HG03342 (cell line): Measurements from ENCODE around the gene PCDH9.

Source experiments
- ATAC-seq: cut with Tn5 transposase; IDR thresholded peaks from one replicate; pipeline ENCODE4 v1.9.1; 2021; ENCODE audit warnings: mild to moderate bottlenecking, moderate library complexity; ENCODE audit not compliant: unreplicated experiment

Gene PCDH9

DNA sequence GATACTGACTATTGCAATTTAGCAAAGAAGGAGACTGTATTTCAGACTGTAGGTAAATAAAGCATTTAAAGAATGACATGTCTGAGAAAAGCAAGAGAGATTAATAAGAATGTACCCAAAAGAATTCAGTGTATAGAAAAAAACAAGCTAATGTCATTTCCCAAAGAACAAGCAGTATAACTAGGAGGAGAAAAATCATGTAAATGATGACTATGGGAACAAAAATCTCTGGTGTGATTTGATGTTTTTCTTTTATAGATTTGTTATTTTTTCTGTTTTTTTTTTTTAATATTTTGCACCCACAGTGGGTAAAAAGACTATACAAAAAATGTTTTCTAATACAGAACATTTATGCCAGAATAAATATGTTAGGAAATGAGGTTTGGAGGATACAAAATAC is 801.0 kb downstream of the PCDH9 start:
- no peak for ATAC-seq

DNA sequence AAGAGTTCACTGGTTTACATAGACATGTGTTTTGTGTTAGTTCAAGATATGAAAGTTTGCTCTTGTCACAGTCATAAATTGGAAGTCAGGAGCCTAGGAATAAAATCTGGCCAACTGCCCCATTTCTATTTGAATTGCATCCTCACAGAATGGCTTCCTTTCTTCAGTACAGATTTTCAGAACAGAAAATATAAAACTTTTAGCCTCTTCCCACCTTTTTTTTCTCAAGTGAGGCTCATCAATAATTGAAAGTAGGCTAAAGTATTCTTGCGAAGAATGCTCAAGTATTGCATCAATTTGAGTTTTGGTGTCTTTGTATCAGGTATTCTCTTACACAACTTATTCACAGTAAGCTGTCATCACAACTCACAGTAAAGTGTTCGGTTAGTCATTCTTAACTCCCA is 802.7 kb downstream of the PCDH9 start:
- no peak for ATAC-seq

DNA sequence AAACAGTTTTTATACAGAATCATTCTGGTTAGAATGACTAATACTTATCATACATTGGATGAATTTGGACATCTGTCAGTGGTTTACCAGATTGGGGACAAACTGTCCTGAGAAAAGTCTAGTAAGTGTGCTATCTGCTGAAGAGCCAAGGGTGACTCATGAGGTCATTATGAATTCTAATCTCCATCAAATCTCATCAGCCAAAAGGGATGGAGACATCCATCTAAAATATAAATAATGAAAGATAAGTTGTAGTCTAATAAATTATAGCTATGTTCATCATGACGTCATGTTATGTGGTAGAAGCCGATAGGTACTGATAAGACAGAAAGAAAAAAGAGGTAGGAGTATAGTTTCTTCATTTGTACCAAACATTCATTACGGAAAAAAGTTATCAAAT is 804.4 kb downstream of the PCDH9 start:
- no peak for ATAC-seq

DNA sequence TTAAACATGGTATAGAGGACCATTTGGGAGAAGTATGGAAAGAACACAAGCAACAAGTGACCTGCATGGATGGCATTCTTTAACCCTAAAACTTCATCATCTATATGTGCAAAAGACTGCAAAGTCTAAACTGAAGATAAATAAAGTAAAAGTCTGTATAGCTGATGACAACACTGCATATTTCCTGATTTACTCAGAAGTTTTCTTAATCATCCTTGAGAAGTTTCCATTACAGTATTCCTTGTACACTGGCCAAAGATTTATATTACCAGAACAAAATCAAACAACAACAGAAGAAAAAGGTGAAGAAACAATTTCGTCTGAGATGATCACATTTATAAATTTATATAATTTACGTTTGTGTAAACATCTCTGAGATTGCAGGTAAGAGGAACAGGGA is 805.7 kb downstream of the PCDH9 start:
- ATAC-seq = no peak

DNA sequence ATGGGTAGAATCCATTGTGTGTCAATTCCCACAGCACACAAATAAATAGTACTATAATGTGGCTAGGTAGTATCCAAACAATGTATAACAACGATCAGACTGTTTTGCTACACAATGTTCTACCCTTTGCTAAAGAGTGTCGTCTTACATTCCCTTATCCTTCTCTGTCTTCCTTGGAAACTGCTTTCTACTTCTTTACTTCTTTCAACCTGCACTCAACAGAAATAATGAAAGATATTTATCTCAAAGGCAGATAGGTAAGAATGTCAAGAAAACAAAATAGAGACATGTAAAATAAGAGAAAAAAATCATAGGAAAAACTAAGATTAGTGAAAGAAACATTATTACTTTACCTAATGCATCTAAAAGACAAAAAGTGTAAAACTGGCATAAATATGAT is 814.7 kb downstream of the PCDH9 start:
- ATAC-seq = no peak

DNA sequence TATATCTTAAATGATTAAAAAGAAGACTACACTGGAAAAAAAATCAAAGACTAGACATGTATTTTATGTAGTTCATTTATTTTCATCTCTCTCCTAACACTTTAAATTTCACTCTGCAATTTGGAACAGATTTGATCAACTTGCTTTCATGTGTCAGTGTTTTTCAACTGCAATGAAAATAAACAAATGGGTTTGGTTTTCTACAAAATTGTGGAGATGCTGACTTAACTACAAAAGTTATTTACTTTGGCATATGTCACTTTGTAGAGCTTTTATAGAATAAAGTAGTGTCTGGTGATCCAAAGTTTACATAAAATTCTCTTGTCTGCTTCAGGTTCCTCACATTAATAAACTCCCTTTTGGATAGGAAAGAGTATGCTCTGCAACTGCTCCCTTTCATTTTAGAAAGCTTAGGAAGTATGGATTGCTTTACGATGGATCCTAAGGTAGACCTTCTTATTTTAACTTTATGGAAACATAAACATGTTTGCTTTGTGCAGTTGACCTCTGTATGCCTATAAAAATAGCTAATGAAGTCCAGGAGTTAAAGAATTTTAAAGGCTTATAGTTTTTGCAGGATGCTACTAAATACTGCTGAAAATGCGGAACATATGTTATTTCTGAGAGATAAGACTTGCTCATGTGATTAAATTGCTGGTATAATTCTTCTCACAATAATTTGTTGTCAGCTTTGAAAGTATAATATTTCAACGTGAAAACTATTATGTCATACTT is 815.9 kb downstream of the PCDH9 start:
- ATAC-seq = no peak

DNA sequence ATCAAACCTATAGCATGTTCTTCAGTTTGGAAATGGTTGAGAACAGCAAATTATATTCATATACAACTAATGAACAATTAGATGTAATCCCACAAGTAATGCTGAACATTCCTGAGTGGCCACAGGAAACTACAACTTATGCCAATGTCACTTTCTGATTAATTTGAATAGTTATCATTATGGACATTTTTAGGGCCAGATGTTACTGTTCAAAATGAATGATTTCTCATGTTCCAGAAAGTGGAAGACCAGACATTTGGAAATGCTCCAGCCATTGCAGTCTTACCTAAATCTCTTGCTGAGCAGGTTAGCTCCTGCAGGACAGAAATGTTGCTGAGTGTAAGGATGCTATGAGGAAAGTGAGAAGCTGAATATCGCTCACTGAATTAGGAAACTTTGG is 819.8 kb downstream of the PCDH9 start:
- ATAC-seq = no peak

DNA sequence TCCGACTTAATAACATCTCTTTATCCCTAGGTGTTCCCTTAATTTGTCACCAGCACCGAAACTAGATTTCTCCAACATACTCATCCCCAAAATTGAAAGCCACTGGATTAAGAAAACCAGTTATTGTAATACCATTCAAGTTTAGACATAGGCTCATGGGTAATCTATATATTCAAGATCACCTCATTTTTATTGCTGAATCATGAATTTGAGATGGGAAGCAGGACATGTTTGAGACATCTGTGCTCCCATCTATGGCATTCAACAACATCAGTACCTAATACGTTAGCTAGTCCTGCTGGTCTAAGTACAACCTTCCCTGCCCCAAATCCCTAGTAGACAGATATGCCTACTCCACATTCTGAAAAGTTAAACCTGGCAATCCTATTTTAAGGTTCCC is 820.6 kb downstream of the PCDH9 start:
- ATAC-seq = no peak

DNA sequence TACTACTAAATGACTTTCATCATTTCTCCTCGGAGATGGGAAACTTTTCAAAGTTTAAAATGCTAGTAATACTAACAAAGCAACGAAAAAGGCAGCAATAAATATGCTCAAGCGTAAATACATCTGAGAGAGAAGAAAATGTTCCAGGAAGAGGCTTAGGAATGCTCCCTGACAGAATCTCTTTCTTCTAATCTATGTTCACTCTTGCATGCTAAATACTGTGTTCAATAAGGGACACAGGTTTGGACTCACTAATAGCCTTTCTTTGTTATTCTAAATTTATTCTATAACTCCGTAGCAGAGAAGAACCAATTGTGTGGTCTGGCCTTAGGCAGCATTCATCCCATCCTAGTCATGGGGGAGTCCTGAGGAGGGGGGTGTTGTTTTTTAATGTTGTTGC is 823.0 kb downstream of the PCDH9 start:
- ATAC-seq = no peak

DNA sequence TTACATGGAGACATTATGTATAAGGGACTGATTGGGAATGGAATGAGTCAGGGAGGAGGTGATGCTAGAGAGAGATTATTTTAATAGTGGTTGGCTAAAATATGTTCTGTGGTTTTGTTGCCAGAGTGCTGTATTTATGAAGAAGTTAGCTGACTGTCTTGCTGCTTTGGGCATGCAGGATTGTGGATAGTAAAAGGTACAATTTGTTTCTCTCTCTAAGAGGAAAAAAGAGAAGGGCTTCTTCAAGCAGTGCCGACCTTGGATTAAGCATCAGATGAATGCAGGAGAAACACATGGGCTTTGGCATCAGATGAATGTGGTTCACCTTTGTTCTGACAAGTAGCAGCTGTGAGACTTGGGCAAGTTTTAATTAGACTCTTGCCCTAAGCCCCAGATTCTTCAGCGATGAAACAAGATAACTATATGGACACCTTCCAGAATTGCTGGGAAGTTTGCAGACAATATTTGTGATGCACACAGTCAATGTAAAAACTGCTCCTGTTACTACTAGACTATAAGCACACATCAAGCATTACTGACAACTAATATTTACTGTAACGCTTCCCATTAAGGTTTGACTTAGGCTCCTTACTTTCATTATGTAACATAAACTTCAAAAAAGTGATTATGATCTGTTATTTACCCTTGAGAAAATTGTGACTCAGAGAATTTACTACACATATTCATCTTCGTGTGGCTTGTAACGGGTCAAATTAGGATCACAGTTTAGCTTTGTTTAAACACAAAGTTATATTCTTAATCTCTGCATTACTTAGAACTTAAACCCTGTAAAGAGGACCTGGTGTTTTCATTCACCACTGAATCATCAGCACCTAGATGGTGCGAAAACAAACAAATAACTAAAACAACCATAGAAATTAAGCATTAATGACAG is 824.0 kb downstream of the PCDH9 start:
- no peak for ATAC-seq

DNA sequence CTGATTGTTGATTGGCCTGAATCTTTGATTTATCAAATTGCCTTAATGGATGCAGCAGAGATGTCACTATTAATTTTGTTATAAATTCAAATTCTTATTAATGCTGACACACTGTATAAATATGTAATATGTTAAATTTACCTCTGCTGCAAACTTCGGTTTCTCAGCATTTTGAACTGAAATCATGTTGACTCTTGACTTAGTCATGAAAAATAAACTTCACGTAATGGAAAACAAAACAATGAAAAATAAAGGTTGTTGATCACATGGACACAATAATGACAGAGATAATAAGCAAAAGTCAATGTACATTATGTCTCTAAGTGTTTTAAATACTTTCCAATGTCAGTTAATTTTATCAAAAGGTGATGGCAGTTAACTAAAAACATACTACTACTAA is 827.6 kb downstream of the PCDH9 start:
- no peak for ATAC-seq

DNA sequence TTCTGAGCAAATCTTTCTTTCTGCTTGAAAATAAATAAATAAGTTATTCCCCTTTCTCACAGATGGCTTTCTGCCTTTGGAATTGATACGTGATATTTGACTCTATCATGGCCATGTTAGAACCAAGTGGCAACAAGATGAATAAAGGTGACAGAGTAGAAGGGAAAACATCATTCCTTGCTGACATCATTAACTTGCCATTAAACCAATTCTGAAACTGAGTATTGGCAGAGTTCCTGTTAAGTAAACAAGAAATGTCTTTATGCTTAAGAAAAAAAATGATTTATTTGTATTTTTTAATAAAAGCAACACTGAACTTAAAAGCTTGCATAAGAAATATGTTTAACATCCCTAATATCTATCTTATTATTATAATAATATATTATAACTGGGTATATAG is 828.1 kb downstream of the PCDH9 start:
- no peak for ATAC-seq

DNA sequence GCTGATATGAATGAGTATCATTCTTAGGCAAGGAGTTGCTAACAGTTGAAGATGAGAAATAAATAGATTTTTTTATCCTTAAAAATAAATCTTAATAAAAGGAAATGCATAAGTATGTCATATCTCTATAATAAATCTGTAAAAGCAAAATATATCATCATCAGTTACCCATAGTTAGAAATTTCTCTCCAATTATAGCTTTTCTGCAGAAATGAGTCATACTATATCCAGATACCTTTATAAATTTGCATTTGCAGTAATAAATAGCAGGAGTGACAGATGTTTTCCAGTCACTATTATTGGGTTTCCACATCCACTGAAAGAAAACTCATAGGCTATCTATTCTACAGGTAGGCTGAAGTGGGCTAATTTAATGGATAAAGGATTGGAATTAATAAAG is 829.8 kb downstream of the PCDH9 start:
- no peak for ATAC-seq

DNA sequence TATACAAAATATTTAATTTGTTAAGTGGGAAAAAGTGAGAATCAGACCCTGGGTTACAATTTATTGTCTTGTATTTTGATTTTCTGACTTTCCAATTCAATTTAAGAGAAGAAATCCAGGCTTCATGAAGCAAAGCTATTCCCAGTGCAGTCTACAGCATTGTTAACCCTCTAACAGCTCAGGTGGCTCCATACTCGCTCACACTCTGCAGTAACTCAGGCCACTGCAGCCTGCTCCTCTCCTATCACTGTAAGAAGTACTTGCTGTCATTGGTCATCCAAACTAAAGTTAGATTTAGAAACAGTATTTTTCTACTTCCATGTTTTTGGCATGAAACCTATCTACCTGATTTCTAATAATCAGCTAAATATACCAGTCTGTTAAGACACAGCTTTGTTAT is 830.3 kb downstream of the PCDH9 start:
- no peak for ATAC-seq

DNA sequence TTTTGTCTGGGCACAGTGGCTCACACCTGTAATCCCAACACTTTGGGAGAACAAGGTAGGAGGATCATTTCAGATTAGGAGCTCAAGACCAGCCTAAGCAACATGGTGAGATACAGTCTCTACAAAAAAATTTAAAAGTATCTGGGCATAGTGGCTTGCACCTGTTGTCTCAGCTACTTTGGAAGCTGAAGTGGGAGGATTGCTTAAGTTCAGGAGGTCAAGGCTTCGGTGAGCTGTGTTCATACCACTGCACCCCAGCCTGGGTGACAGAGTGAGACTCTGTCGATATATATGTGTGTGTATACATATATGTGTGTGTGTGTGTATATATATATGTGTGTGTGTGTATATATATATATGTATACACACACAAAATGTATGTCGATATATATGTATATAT is 833.0 kb downstream of the PCDH9 start:
- no peak for ATAC-seq

DNA sequence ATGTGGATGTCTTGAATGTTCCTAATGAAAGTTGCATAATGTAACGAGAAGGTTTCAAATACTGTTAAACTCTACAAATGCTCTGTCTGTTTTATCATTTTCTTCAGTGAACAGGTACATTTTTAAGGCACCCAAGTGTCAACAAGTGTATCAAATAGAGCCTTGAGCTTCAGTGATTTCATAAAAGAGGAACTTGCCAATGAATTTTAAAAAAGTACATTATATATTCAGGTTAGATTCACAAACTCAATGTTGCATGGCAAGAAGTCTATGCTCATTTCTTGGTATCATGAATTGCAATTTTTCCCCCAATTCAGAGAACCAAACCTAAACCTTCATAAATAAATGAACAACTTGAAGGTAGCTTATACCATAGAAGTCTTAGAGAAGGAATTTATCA is 838.8 kb downstream of the PCDH9 start:
- ATAC-seq = no peak

DNA sequence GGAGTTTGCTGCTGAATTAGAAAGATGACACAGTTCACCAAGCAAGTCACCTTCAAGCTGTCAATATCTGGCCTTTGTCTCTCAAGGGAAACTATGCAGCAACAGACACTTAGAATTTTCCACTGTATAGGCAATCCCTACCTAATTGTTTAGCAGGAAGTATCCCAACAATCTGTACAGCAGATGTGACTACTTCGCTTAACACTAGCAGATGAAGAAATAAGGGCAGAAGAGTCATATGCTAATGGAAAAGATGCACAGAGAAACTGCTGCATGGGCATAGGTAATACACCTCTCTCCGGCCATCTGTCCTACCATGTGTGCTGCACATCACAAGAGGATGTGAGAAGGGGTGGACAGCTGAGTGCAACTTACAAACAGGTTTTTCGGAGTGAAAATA is 851.2 kb downstream of the PCDH9 start:
- ATAC-seq = no peak

DNA sequence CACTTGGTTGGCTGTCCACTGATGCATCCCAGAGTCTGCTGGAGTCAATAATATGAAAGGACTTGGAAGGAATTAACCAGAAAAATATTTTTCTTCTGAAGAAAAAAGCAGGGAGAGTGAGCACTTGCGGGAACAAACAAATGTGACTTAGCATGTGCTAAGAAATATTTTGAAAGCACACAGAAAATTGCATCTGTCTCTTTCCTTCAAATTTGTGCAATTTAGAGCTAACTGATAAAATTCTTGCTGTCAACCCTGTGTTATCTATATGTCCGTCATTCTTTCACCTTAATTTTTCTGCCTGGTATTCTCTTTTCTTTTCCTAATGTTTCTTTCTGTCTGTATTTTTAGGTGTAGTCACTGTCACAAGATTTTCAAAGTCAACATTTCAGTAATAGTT is 852.6 kb downstream of the PCDH9 start:
- no peak for ATAC-seq

DNA sequence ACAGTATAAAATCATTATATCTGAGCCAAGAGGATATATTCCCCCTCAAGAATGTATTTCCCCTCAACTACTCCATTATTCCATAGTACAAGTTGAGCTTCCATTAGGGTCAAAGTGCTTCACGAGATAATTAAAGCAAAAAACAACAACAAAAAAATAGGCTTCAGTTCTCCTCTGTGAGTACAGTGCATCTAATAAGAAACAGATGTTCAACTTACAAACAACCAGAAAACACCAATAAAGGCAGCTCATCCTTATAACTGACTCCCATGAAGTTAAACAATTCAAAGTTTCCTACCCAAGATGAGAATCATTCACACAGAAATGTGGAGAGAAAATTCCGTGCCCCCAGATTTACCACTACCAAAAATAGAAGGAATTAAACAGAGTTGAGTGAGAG is 854.4 kb downstream of the PCDH9 start:
- no peak for ATAC-seq

DNA sequence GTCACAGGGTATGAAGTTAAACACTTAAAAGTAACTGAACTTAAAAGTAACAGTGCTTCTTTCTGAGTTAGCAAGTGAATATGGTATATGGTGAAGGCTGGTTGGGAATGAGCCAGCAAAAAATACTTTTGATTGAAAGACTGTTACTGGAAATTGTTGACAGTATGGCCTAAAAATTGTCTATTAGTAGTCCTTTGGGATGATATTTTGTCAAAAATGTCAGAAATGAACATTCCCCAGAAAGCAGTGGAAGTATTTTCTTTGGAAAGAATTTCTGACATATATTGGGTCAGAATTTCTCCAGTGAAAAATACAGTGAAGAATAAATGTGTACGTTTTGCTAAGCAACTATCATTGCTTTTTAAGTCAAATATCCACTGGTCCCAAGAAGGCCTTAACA is 860.5 kb downstream of the PCDH9 start:
- no peak for ATAC-seq

DNA sequence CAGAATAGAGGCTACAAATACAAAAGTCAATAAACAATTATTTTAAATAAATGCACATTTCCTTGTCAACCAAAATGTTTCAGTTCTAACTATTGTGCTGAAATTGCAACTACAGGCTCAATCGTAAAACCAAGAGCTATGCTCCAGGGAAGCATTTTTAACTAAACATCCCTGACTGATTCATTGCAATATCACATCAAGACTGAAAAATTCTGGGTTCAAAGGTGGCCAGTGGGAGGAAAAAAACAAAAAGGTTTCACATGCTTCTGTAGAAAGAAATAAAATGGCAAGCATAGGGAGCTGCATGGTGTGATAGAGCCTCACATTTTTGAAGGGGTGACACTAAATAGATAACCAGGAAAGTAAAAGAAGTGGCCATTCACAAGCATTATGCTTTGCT is 862.8 kb downstream of the PCDH9 start:
- no peak for ATAC-seq

DNA sequence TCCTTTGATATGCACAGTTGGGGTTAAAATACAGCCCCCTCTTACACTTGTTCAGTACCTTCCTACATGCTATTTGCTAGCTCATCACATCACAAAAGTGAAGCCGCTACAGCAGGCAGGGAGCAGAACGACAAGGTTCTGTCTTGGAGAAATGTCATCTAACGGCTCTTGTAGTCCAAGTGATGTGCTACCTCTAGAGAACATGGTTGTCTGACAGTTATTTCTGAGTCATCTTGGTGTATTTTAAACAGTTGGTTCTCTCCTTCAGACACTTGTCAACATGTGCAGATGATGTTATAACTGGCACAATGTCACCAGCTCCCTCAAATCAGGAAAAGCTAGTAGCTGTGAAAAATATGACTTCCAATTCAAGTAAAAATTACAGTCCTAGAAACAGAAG is 865.0 kb downstream of the PCDH9 start:
- no peak for ATAC-seq
